H1 (cell line): ENCODE results near the gene RGS9. TPM values are rescaled to one million over a fixed set of nuclear protein-coding genes. Genes with fewer than 3 reads are reported as not detected.
A peak's percentile ranks its signal among the peaks of the same experiment; 100 is the strongest.

Experiments
- CEBPB ChIP-seq: IDR thresholded peaks from 2 replicates; pipeline ENCODE4 v1.6.1; 2012; ENCODE audit warnings: low read depth, low read length
- CHD1 ChIP-seq: IDR thresholded peaks from 2 replicates; pipeline ENCODE4 v1.6.1; 2012; ENCODE audit warnings: low read depth, low read length, improper control_type of control experiment
- CHD2 ChIP-seq: IDR thresholded peaks from 2 replicates; pipeline ENCODE4 v1.6.1; 2012; ENCODE audit warnings: low read length, improper control_type of control experiment
- CHD7 ChIP-seq: fragments of 300-600 bp; sonication (generic); IDR thresholded peaks from 2 replicates; pipeline ENCODE4 v1.7.1; 2012; ENCODE audit warnings: low read length, moderate library complexity, mild to moderate bottlenecking, inconsistent platforms; ENCODE audit not compliant: insufficient replicate concordance
- E2F6 ChIP-seq: IDR thresholded peaks from 2 replicates; pipeline ENCODE4 v1.6.1; 2012; ENCODE audit warnings: inconsistent platforms
- GABPA ChIP-seq: IDR thresholded peaks from 2 replicates; pipeline ENCODE4 v1.6.1; 2011; ENCODE audit warnings: mild to moderate bottlenecking, low read length, moderate library complexity, borderline replicate concordance; ENCODE audit not compliant: insufficient read depth
- KDM5A ChIP-seq: fragments of 200-600 bp; IDR thresholded peaks from 2 replicates; pipeline ENCODE4 v1.7.1; 2012; ENCODE audit warnings: mild to moderate bottlenecking, low read length, inconsistent platforms, mixed read lengths
- MAX ChIP-seq: IDR thresholded peaks from 2 replicates; pipeline ENCODE4 v1.6.1; 2012; ENCODE audit warnings: inconsistent platforms
- RBBP5 ChIP-seq: IDR thresholded peaks from 2 replicates; pipeline ENCODE4 v1.7.1; 2012; ENCODE audit warnings: low read depth, mild to moderate bottlenecking, inconsistent platforms, low read length, moderate library complexity, borderline replicate concordance
- RNF2 ChIP-seq: fragments of 200-900, 300-1000 bp; sonication (generic); IDR thresholded peaks from 2 replicates; pipeline ENCODE4 v1.7.1; 2016; ENCODE audit warnings: borderline replicate concordance, low read depth, mild to moderate bottlenecking, antibody characterized with exemption, low read length; ENCODE audit not compliant: poor library complexity, severe bottlenecking; ENCODE audit errors: missing control alignments
- polyA plus RNA-seq, 7 experiments: library from polyadenylated mRNA; depleted of rRNA in 3 of 7; stranded (reverse) in 5 of 7; unstranded in 2 of 7; fragments of >200 nt in 5 of 7; fragments of 200-250 nt in 2 of 7; gene quantifications; 1 replicate in 5 of 7; 2 replicates in 1 of 7; 4 replicates in 1 of 7; pipeline versions ENCODE4 v1.2.1 to v1.2.3, GENCODE V29; 2011 to 2013; ENCODE audit warnings: missing spikeins in 2 of 7, mixed read lengths in 2 of 7
- total RNA-seq: library from RNA; stranded (reverse); fragmentation: NEBNext Ultra II Directional; extraction: Animal tissue kit (Norgen Biotek cat#: 25700); gene quantifications from 2 replicates; pipeline ENCODE4 v1.2.1, GENCODE V29; 2021

RGS9 gene
- total and polyA plus RNA-seq, 2 of the 8 experiments (the other 6 are each of a cell fraction or from before 2014, with no cell fraction given): 8.9 to 20.5 TPM

GRCh38 chr17:65183736-65184135 is 46.6 kb downstream of the RGS9 start (continued):
- TF ChIP-seq CHD7 (peak; percentile 74), RNF2 (no peak), CEBPB (no peak), GABPA (no peak), E2F6 (0 out of 2 replicates have a peak, but pooled peaks have one; percentile 31), MAX (no peak), RBBP5 (peak; percentile 61; the same call in 1 of the 2 replicates), KDM5A (no peak), CHD2 (no peak; the same call in 1 of the 2 replicates), CHD1 (no peak)
